GM12891 (cell line): ENCODE data around the gene ARMCX2.

Source experiments
- PAX5 ChIP-seq: IDR thresholded peaks from 2 replicates; pipeline ENCODE4 v1.6.1; 2011; ENCODE audit warnings: low read length, moderate library complexity, mild to moderate bottlenecking; ENCODE audit not compliant: insufficient read depth, severe bottlenecking
- POLR2A ChIP-seq: IDR thresholded peaks from 2 replicates; pipeline ENCODE4 v1.6.1; 2011; ENCODE audit warnings: low read depth, low read length, control low read depth
- POLR2AphosphoS5 ChIP-seq: IDR thresholded peaks from 2 replicates; pipeline ENCODE4 v1.6.1; 2011; ENCODE audit warnings: low read depth, low read length, control low read depth
- POU2F2 ChIP-seq: IDR thresholded peaks from 2 replicates; pipeline ENCODE4 v1.6.1; 2011; ENCODE audit warnings: low read depth, mild to moderate bottlenecking, control low read depth, low read length, moderate library complexity
- SPI1 ChIP-seq: IDR thresholded peaks from 2 replicates; pipeline ENCODE4 v1.6.1; 2011; ENCODE audit warnings: low read depth, low read length, control low read depth
- TAF1 ChIP-seq: IDR thresholded peaks from 2 replicates; pipeline ENCODE4 v1.6.1; 2011; ENCODE audit warnings: low read depth, low read length, control low read depth

DNA sequence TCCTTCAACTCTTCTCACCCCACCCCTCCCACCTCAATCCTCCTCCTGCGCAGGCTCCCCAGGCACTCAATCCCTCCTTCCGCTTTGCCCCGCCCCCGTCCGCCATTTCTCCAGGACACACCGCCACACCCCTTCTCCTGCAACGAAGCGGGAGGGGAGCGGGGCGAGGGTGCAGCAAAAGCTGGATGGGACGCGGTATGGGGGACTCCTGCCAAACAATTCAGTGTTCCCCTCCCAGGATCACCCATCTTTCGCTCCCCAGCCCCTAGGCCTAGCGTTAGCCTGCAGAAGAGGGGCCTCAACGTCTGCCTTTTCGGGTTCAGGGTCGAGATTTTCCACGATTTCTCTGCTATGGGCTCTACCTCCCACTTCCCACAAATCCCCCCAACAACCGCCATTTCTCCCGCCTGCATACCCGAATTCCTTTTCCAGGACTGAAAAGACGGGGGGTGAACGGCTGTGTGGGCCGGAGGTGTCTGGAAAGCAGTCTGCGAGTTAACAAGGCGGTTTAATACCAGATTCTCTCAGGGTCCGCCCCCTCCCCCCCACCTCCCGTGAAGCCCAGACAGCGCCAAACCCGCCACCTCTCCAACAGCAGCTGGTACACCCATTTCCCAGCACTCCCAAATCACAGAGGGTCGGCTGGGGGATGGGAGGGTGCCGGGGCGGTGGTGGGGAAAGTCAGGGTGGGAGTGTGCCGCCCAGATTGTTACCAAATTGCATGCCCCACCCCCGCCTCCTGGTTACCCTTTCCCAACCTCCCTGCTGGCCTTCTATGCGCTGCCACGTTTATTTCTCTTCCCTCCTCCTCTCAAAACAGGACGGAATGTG, 774 bp downstream of the ARMCX2 start:
- TF ChIP-seq POLR2A (no peak), POLR2AphosphoS5 (no peak), TAF1 (no peak), SPI1 (no peak), PAX5 (no peak), POU2F2 (no peak)
